Ishikawa (cell line): ENCODE measurements around the gene BORCS6.
A peak's percentile ranks its signal among the peaks of the same experiment; 100 is the strongest.

Experiments
- CEBPB ChIP-seq: IDR thresholded peaks from 2 replicates; pipeline ENCODE4 v1.6.1; 2012
- CREB1 ChIP-seq: IDR thresholded peaks from 2 replicates; pipeline ENCODE4 v1.6.1; 2012; ENCODE audit warnings: low read depth
- EGR1 ChIP-seq: IDR thresholded peaks from 2 replicates; pipeline ENCODE4 v1.6.1; 2012
- EP300 ChIP-seq: IDR thresholded peaks from 2 replicates; pipeline ENCODE4 v1.6.1; 2012; ENCODE audit warnings: borderline replicate concordance
- FOXM1 ChIP-seq: IDR thresholded peaks from 2 replicates; pipeline ENCODE4 v1.6.1; 2012; ENCODE audit warnings: low read depth, borderline replicate concordance
- NFIC ChIP-seq: IDR thresholded peaks from 2 replicates; pipeline ENCODE4 v1.6.1; 2012
- RAD21 ChIP-seq: IDR thresholded peaks from 2 replicates; pipeline ENCODE4 v1.6.1; 2012; ENCODE audit warnings: low read depth
- TAF1 ChIP-seq: IDR thresholded peaks from 2 replicates; pipeline ENCODE4 v1.6.1; 2012; ENCODE audit warnings: low read depth, mild to moderate bottlenecking
- TCF12 ChIP-seq: IDR thresholded peaks from 2 replicates; pipeline ENCODE4 v1.6.1; 2012; ENCODE audit warnings: low read depth
- TEAD4 ChIP-seq: IDR thresholded peaks from 2 replicates; pipeline ENCODE4 v1.6.1; 2012
- YY1 ChIP-seq: IDR thresholded peaks from 2 replicates; pipeline ENCODE4 v1.6.1; 2012; ENCODE audit warnings: low read depth
- ZBTB7A ChIP-seq: IDR thresholded peaks from 2 replicates; pipeline ENCODE4 v1.6.1; 2012; ENCODE audit warnings: low read depth
- TF ChIP-seq, protein P1 (sequence below): IDR thresholded peaks from 2 replicates; pipeline ENCODE4 v1.6.1; 2012
- TF ChIP-seq, protein P2 (sequence below): IDR thresholded peaks from 2 replicates; pipeline ENCODE4 v1.6.1; 2012
- TF ChIP-seq, protein P3 (sequence below): IDR thresholded peaks from 2 replicates; pipeline ENCODE4 v1.6.1; 2012; ENCODE audit warnings: low read depth, mild to moderate bottlenecking

BORCS6 gene

DNA sequence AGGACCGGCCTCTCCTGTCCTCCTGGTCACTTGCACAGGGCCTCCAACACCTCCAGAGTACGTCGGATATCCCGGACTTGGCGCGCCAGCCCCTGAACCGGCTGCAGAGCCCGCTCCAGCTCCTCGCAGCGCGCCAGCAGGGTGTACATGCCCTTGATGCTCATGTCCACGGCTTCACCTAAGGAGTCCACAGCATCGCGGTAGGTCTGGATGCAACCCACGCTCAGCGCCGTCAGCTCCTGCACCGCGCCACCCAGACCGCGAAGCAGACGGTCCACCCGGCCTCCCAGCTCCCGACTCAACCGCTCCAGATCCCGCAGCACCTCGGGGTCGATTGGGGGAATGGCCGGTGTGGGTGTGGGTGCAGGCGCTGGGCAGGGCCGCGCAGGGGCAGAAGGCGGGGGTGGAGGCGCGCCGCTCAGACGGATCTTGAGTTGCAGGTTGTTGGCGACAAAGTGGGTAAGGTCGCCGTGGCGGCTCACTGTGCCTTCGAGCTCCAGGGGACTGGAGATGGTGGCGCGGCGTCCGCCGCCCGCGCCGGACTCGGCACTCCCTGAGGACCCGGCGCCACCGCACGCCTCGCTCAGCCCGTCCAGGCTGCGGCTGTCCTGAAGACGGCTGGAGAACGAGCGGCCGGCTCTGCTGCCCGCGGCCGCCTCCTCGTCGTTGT lies 804 bp downstream of the BORCS6 start:
- TF ChIP-seq EP300, result no peak
- peak; percentile 6; the same call in 1 of the 2 replicates for TF ChIP-seq EGR1

DNA sequence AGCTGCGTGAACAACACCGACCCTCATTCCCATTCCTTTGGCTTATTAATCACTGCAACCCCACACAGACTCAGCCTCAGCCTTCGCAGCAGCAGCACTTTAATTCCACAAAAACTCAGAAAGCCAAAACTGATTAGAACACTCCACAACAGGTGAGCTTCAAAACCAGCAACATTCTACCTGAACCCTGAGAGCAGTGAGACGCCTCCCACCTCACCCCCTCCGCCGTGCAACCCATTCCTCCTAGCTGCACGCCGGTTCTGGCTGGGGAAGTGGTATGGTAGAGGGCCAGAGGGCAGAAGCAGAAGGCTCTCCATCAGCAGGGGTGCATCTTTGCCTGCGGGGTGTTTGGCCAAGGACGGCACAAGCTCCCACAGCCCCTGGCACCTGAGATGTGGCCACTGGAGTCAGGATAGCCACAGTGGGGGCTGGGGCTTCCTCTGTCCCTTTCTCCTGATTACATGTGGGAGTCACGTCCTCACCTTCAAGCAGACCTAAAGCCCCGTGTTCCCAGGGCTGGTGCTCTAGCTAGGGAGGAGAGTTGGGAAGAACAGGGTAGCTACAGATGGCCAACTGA lies 1.6 kb downstream of the BORCS6 start:
- no peak for TF ChIP-seq NFIC
- 0 out of 2 replicates have a peak, but pooled peaks have one; percentile 5 for TF ChIP-seq EGR1
- no peak for TF ChIP-seq ZBTB7A

DNA sequence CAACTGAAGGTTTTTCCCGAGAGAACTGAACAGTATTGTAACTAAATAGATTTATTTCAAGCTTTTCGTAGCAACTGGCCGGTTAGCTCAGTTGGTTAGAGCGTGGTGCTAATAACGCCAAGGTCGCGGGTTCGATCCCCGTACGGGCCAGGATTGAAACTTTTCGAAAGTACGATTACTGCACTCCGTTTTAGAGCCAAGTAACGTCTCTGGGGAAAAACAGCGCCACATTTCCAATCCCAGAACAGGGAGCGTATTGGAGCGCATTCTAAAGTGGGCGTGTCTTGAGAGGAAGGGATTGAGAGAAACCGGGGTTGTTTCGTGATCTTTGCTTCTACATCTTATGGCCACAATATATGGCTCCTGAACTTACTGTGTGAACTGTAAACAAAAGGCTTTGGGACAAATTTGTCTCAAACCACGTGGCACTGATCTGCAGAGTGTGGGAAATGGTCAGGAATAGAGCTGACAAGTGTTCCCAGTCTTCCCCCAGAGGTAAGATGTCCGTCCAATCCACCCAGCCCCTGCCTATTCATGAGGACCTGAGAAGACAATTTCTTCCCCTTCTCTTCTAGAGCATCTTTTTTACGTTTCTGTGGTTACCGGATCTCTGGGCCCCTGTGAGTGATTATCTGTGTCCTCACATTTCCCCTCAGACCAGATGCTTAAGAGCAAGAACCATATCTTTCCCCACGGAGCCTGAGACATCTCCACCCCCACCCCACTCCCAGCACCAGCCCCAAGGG lies 2.3 kb downstream of the BORCS6 start:
- TF ChIP-seq TEAD4 (peak; percentile 86), EGR1 (no peak), RAD21 (no peak), TCF12 (peak; percentile 57), YY1 (peak; percentile 30), ZBTB7A (0 out of 2 replicates have a peak, but pooled peaks have one; percentile 25), CEBPB (peak; percentile 67; the same call in 1 of the 2 replicates), CREB1 (peak; percentile 23; the same call in 1 of the 2 replicates), NFIC (peak; percentile 74), FOXM1 (peak; percentile 60; the same call in 1 of the 2 replicates), TAF1 (peak; percentile 54; the same call in 1 of the 2 replicates), EP300 (peak; percentile 13; the same call in 1 of the 2 replicates)
- TF ChIP-seq, protein P1, sequence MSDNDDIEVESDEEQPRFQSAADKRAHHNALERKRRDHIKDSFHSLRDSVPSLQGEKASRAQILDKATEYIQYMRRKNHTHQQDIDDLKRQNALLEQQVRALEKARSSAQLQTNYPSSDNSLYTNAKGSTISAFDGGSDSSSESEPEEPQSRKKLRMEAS, result peak; percentile 87
- TF ChIP-seq, protein P2, sequence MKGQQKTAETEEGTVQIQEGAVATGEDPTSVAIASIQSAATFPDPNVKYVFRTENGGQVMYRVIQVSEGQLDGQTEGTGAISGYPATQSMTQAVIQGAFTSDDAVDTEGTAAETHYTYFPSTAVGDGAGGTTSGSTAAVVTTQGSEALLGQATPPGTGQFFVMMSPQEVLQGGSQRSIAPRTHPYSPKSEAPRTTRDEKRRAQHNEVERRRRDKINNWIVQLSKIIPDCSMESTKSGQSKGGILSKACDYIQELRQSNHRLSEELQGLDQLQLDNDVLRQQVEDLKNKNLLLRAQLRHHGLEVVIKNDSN, result peak; percentile 79
- TF ChIP-seq, protein P3, sequence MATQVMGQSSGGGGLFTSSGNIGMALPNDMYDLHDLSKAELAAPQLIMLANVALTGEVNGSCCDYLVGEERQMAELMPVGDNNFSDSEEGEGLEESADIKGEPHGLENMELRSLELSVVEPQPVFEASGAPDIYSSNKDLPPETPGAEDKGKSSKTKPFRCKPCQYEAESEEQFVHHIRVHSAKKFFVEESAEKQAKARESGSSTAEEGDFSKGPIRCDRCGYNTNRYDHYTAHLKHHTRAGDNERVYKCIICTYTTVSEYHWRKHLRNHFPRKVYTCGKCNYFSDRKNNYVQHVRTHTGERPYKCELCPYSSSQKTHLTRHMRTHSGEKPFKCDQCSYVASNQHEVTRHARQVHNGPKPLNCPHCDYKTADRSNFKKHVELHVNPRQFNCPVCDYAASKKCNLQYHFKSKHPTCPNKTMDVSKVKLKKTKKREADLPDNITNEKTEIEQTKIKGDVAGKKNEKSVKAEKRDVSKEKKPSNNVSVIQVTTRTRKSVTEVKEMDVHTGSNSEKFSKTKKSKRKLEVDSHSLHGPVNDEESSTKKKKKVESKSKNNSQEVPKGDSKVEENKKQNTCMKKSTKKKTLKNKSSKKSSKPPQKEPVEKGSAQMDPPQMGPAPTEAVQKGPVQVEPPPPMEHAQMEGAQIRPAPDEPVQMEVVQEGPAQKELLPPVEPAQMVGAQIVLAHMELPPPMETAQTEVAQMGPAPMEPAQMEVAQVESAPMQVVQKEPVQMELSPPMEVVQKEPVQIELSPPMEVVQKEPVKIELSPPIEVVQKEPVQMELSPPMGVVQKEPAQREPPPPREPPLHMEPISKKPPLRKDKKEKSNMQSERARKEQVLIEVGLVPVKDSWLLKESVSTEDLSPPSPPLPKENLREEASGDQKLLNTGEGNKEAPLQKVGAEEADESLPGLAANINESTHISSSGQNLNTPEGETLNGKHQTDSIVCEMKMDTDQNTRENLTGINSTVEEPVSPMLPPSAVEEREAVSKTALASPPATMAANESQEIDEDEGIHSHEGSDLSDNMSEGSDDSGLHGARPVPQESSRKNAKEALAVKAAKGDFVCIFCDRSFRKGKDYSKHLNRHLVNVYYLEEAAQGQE, result no peak

DNA sequence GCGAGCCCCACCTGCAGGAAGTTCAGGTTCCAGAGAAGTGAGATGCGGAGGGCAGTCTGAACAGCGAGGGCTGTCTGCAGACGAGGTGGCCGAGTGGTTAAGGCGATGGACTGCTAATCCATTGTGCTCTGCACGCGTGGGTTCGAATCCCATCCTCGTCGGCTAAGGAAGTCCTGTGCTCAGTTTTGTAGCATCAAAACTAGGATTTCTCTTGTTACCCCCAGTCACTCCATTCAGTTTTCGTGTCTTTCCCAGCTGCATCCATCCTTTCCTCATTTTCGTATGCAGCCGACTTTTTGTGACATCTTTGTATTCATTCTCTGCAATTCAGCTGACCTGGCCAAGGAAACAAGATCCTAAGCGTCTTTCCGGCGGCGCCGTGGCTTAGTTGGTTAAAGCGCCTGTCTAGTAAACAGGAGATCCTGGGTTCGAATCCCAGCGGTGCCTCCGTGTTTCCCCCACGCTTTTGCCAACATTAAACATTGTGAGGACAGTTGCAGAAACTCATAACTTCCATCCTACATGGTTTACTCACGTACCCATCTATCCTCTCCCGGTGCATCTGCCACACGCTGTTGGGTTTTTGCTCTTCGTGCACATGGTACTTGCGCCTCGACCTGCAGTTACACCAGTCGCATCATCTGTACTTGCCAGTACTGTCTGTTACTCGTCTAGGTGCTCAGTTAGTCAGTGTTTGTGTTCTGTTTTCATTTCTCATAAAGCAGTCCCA lies 3.0 kb downstream of the BORCS6 start:
- TF ChIP-seq CREB1 (no peak), NFIC (no peak), ZBTB7A (no peak), TEAD4 (peak; percentile 92), TCF12 (0 out of 2 replicates have a peak, but pooled peaks have one; percentile 0), CEBPB (peak; percentile 29; the same call in 1 of the 2 replicates), YY1 (peak; percentile 23), EP300 (peak; percentile 16; the same call in 1 of the 2 replicates)
- TF ChIP-seq, protein P2, result no peak; the same call in 1 of the 2 replicates
- TF ChIP-seq, protein P1, result peak; percentile 42; the same call in 1 of the 2 replicates
- TF ChIP-seq, protein P3, result no peak

DNA sequence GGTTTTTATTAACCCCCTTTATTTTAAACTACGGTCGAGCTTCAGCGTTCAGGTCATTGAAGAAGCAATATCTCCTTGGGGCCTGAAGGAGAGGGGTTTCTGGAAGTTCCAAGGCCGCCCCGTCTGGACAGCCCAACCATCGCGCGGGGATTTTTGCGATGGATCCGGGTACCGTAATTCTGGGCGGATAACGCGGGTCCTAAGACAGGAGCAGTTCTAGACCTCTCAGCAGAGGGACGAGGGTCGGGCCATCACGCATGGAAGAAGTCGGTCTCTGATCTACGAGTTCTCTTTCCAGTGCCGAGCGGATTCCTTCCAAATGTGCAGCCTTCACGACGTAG lies 3.6 kb downstream of the BORCS6 start:
- TF ChIP-seq TCF12 (0 out of 2 replicates have a peak, but pooled peaks have one; percentile 5), EP300 (no peak), TAF1 (no peak), TEAD4 (no peak), ZBTB7A (0 out of 2 replicates have a peak, but pooled peaks have one; percentile 21), YY1 (peak; percentile 6; the same call in 1 of the 2 replicates)
- TF ChIP-seq, protein P2, result no peak
